ENCODE results near the gene RHOF. TPM values are rescaled to one million over a fixed set of nuclear protein-coding genes. Genes with fewer than 3 reads are reported as not detected.

RHOF gene
- total RNA-seq, 1 experiment from 2014 or later: 29.1 TPM

DNA sequence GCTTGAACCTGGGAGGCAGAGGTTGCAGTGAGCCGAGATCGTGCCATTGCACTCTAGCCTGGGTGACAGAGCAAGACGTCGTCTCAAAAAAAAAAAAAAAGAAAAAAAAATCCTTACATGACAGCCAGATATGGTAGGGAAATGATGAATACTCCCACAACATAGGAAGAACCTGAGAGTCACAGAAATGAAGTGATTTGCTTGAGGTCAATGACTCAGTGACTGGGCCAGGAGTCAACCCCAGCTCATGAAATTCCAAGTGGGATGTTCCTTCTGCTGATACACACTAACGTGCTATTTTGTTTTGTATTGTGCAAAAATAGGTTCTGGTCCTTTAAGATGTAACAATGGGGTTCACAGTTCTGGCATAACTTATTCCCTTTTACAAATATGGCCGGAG is 9.0 kb downstream of the RHOF start:
- no peak overlapping the region for H2BK20ac ChIP-seq (ENCODE audit: low read depth, low read length, poor library complexity, severe bottlenecking)
- H3K23ac ChIP-seq (ENCODE audit: insufficient read length, low read depth, low read length): no peak overlapping the region
- no peak overlapping the region; a peak in 1 of 7 replicates for H3K27ac Mint-ChIP-seq
- no peak overlapping the region for H3K27ac ChIP-seq (ENCODE audit: insufficient read length, low read depth, low read length)
- H3K79me2 ChIP-seq (ENCODE audit: insufficient read depth, low read length): no peaks in the 10 kb centered on the region
- H3K4me3 Mint-ChIP-seq: no peak overlapping the region
- no CpG with 5 or more reads among the region's 6 CpGs for WGBS (ENCODE audit: extremely low coverage, insufficient read length, low lambda C conversion rate)
- no peaks in the 10 kb centered on the region for H3K79me1 ChIP-seq (ENCODE audit: insufficient read depth, low read depth, low read length, poor library complexity, severe bottlenecking)
- H2BK120ac ChIP-seq (ENCODE audit: low read depth, low read length, poor library complexity, severe bottlenecking): no peak overlapping the region
- no peak overlapping the region for H2BK5ac ChIP-seq (ENCODE audit: insufficient read length, low read length)
- H2AFZ ChIP-seq (ENCODE audit: low read length): no peak overlapping the region
- no peak overlapping the region for H3K9ac ChIP-seq (ENCODE audit: extremely low read depth, insufficient read length, low read length)
- H2BK12ac ChIP-seq (ENCODE audit: insufficient read length, low read depth, low read length): no peak overlapping the region
- H4K5ac ChIP-seq (ENCODE audit: insufficient read length, low read depth, low read length): no peak overlapping the region
- no peaks in the 10 kb centered on the region for H4K20me1 ChIP-seq (ENCODE audit: control insufficient read depth, insufficient read depth, insufficient read length)
- no peak overlapping the region for H4K91ac ChIP-seq (ENCODE audit: insufficient read length, low read depth, low read length)
- no peak overlapping the region for H2AK5ac ChIP-seq (ENCODE audit: insufficient read length, low read length)
- H4K8ac ChIP-seq (replicated peaks; ENCODE audit: insufficient read length, low read depth, low read length): no peak overlapping the region
- no peak for DNase-seq
- H2BK15ac ChIP-seq (ENCODE audit: low read depth, low read length): no peak overlapping the region
- H3T11ph ChIP-seq (ENCODE audit: low read length): no peak overlapping the region
- H3K4me1 ChIP-seq (ENCODE audit: insufficient read depth, low read length): no peaks in the 10 kb centered on the region
- H3K9me3 ChIP-seq (ENCODE audit: control insufficient read depth, low read depth, low read length): no peaks in the 10 kb centered on the region
- H3K23me2 ChIP-seq (ENCODE audit: insufficient read length, low read depth, low read length, poor library complexity, severe bottlenecking): no peaks in the 10 kb centered on the region
- no peaks in the 10 kb centered on the region for H3K27me3 ChIP-seq (ENCODE audit: insufficient read depth, low read length)
- H3K9me3 Mint-ChIP-seq: no peaks in the 10 kb centered on the region
- H3K4me1 Mint-ChIP-seq: peaks cover 11 to 15% of the 10 kb centered on the region in 2 experiments
- no peak overlapping the region for H3K18ac ChIP-seq (ENCODE audit: insufficient read length, low read depth, low read length)
- peaks cover 2 to 25% (median 11%) of the 10 kb centered on the region in 3 experiments; a peak in 6 of 7 replicates for H3K36me3 Mint-ChIP-seq (ENCODE audit: insufficient read depth in 1 of 3, low read depth in 3 of 3)
- TF ChIP-seq, protein P1, sequence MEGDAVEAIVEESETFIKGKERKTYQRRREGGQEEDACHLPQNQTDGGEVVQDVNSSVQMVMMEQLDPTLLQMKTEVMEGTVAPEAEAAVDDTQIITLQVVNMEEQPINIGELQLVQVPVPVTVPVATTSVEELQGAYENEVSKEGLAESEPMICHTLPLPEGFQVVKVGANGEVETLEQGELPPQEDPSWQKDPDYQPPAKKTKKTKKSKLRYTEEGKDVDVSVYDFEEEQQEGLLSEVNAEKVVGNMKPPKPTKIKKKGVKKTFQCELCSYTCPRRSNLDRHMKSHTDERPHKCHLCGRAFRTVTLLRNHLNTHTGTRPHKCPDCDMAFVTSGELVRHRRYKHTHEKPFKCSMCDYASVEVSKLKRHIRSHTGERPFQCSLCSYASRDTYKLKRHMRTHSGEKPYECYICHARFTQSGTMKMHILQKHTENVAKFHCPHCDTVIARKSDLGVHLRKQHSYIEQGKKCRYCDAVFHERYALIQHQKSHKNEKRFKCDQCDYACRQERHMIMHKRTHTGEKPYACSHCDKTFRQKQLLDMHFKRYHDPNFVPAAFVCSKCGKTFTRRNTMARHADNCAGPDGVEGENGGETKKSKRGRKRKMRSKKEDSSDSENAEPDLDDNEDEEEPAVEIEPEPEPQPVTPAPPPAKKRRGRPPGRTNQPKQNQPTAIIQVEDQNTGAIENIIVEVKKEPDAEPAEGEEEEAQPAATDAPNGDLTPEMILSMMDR (conservative IDR thresholded peaks at IDR 0.05): no peak
- H3K4me2 ChIP-seq (ENCODE audit: insufficient read depth, insufficient read length, low read length): no peak overlapping the region
- H3K4ac ChIP-seq (ENCODE audit: low read depth, low read length): no peak overlapping the region
- peaks cover 5% of the 10 kb centered on the region; the same call in 1 of the 2 replicates for H3K27me3 Mint-ChIP-seq (ENCODE audit: low read depth)
- H3K14ac ChIP-seq (ENCODE audit: insufficient read depth, low read length): no peak overlapping the region
- no peak overlapping the region for H3K56ac ChIP-seq (ENCODE audit: insufficient read length, low read depth, low read length)
